ENCODE measurements around the gene CNMD.

Gene CNMD

DNA sequence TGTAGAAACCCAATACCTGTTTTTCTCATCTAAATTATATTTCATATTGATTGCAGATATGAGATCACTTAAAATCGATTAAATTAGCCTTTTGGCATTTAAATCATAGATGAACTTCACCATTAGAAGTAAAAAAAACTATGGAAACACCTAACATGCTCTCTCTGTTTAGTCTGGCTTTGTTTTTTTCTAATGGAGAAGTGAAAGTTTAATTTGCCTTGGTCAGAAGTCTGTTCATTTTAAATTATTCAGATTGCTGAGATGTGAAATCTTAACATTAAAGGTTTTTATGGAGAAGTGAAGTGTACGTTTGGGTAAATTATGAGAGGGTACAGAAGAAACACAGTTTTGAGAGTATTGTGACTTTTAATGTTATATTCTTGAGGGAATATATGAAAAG lies 80.3 kb downstream of the CNMD start:
- no peak for DNase-seq
- no peak overlapping the region for H3K23ac ChIP-seq (ENCODE audit: low read length in 2 of 2)
- 87% methylated on average over 1 of the region's 2 CpGs for WGBS

More for the DNA sequence above, 80.3 kb downstream of the CNMD start:
- Histone ChIP-seq H3K9ac (ENCODE audit: low read length) (no peak overlapping the region), H2AFZ (ENCODE audit: low read depth, low read length) (no peak overlapping the region), H2BK120ac (ENCODE audit: low read depth, low read length) (no peak overlapping the region), H3K4ac (ENCODE audit: low read depth in 1 of 2, low read length in 2 of 2) (no peak overlapping the region), H3K4me3 (ENCODE audit: insufficient read depth in 1 of 2, low read depth in 1 of 2, low read length in 2 of 2) (no peak overlapping the region), H4K8ac (ENCODE audit: low read length) (no peak overlapping the region), H3K79me1 (replicated peaks; ENCODE audit: low read length, poor library complexity, severe bottlenecking) (peaks cover 2% of the 10 kb centered on the region), H2AK5ac (ENCODE audit: low read length, severe bottlenecking) (no peak overlapping the region), H2BK5ac (ENCODE audit: low read depth, low read length, poor library complexity, severe bottlenecking) (no peak overlapping the region), H3K27me3 (ENCODE audit: control insufficient read depth in 1 of 2, insufficient read depth in 1 of 2, low read length in 2 of 2) (no peaks in the 10 kb centered on the region), H3K36me3 (ENCODE audit: control insufficient read depth in 1 of 2, insufficient read depth in 2 of 2, low read depth in 1 of 2, low read length in 2 of 2) (peaks cover 10 to 73% of the 10 kb centered on the region in 2 experiments), H2BK12ac (ENCODE audit: low read length in 2 of 2) (no peak overlapping the region), H3K4me2 (ENCODE audit: low read length, poor library complexity, severe bottlenecking) (no peak overlapping the region), H3K18ac (ENCODE audit: low read depth in 1 of 2, low read length in 2 of 2) (no peak overlapping the region), H3K4me1 (ENCODE audit: control insufficient read depth, insufficient read depth, low read depth, low read length) (peaks cover 2% of the 10 kb centered on the region), H3K14ac (ENCODE audit: low read length in 2 of 2) (no peak overlapping the region), H2BK15ac (ENCODE audit: low read depth, poor library complexity, severe bottlenecking) (no peak overlapping the region), H4K91ac (ENCODE audit: low read length) (no peak overlapping the region), H3K9me3 (ENCODE audit: control insufficient read depth, low read length) (no peaks in the 10 kb centered on the region), H3K27ac (ENCODE audit: low read length, poor library complexity, severe bottlenecking) (no peak overlapping the region)
